Activated CD8-positive, alpha-beta T cell treated with anti-CD3 and anti-CD28 coated beads, Interleukin-2, amount 10 ng/mL, durations not matched to agents 7 days and 5 days (primary cell): ENCODE measurements around the gene SMYD3. TPM values are rescaled to one million over a fixed set of nuclear protein-coding genes. Genes with fewer than 3 reads are reported as not detected.
A peak's percentile ranks its signal among the peaks of the same experiment; 100 is the strongest.

Experiments used
- ATAC-seq: fragments of 150-1000 bp; cut with Tn5 transposase; one replicate; pipeline ENCODE4 v1.10.0; 2021; ENCODE audit warnings: moderate library complexity
- CTCF ChIA-PET: fragments of 350-600 bp; sonication (Branson Sonifier 250); formaldehyde crosslinking; loops from one replicate; lab custom pipeline; 2021; ENCODE audit warnings: antibody characterized with exemption; lab: Charles Lee
- POLR2A ChIA-PET: fragments of 350-600 bp; sonication (Branson Sonifier 250); formaldehyde crosslinking; loops from one replicate; lab custom pipeline; 2021; ENCODE audit warnings: antibody characterized with exemption; lab: Charles Lee
- DNase-seq: peaks from one replicate; pipeline ENCODE4 v3.0.0-alpha.2; 2020
- H3K27ac Mint-ChIP-seq: one replicate; pipeline ENCODE4 v1.8.0; 2021; ENCODE audit warnings: mild to moderate bottlenecking, mixed read lengths
- H3K27me3 Mint-ChIP-seq: one replicate; pipeline ENCODE4 v1.8.0; 2021; ENCODE audit warnings: low read depth, mixed read lengths
- H3K36me3 Mint-ChIP-seq: one replicate; pipeline ENCODE4 v1.8.0; 2021; ENCODE audit warnings: low read depth, mixed read lengths
- H3K4me1 Mint-ChIP-seq: one replicate; pipeline ENCODE4 v1.8.0; 2021; ENCODE audit warnings: low read depth, mixed read lengths
- H3K4me3 Mint-ChIP-seq: one replicate; pipeline ENCODE4 v1.8.0; 2021; ENCODE audit warnings: mild to moderate bottlenecking, mixed read lengths
- H3K9me3 Mint-ChIP-seq: one replicate; pipeline ENCODE4 v1.8.0; 2022; ENCODE audit warnings: mixed read lengths; ENCODE audit not compliant: insufficient read depth
- total RNA-seq, 2 experiments: library from RNA; stranded (reverse); gene quantifications; one replicate each; pipeline ENCODE4 v1.2.3, GENCODE V29; 2021

SMYD3 gene
- total RNA-seq, 2 experiments from 2014 or later = 22.7 to 23.2 TPM

GRCh38 chr1:246110343-246111219, 396.5 kb downstream of the SMYD3 start:
- no peak for DNase-seq
- Mint-ChIP-seq H3K4me3 (no peak overlapping the region), H3K9me3 (no peaks in the 10 kb centered on the region), H3K27me3 (no peaks in the 10 kb centered on the region), H3K4me1 (peaks cover 2% of the 10 kb centered on the region), H3K27ac (no peak overlapping the region), H3K36me3 (no peaks in the 10 kb centered on the region)
- ChIA-PET CTCF (no interaction called here), POLR2A (no interaction called here)
- ATAC-seq = no peak

GRCh38 chr1:246108278-246108925, 398.7 kb downstream of the SMYD3 start:
- Mint-ChIP-seq H3K4me1 (peaks cover 1% of the 10 kb centered on the region), H3K4me3 (no peak overlapping the region), H3K9me3 (no peaks in the 10 kb centered on the region), H3K36me3 (no peaks in the 10 kb centered on the region), H3K27ac (no peak overlapping the region), H3K27me3 (no peaks in the 10 kb centered on the region)
- ChIA-PET CTCF (no interaction called here), POLR2A (no interaction called here)
- DNase-seq (no peak), ATAC-seq (no peak)

DNA sequence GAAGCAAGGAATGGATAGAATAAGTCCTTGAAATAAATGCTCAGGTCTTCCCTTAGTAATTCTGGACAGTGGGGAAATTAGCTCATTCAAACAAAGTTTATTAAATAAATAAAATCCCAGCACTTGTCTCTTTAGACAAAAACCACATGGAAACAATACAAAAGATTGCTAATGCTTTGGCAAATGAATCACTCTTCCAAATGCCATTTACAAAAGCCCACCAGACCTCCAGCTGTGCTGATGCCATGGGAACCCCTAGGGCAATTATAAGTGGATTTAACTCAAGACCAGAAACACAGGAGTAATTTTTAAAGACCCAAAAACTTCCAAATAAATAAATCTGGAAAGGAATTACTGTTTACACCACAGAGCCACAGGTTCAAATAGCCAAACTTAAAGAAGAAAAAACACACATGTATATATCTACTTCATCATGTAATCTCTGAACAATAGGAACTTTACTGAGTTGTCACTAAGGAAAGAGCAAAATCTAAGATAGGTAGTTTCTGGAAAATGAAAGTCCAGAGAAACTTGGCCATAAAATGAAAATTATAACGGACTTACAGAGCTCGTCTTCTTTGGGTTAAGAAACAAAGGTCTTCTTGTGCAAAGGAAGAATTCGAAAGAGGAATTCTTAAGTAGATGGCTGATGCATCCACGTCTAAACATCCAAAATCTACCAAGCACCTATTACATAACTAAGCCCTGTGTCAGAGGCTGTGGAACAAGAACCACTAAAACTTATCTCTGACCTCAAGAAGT, 399.4 kb downstream of the SMYD3 start:
- H3K4me3 Mint-ChIP-seq = no peak overlapping the region
- no peak overlapping the region for H3K27ac Mint-ChIP-seq
- no peaks in the 10 kb centered on the region for H3K4me1 Mint-ChIP-seq
- H3K9me3 Mint-ChIP-seq = no peaks in the 10 kb centered on the region
- no peaks in the 10 kb centered on the region for H3K27me3 Mint-ChIP-seq
- CTCF ChIA-PET = no interaction called here
- POLR2A ChIA-PET = no interaction called here
- no peak for DNase-seq
- no peak for ATAC-seq
- H3K36me3 Mint-ChIP-seq = no peaks in the 10 kb centered on the region

DNA sequence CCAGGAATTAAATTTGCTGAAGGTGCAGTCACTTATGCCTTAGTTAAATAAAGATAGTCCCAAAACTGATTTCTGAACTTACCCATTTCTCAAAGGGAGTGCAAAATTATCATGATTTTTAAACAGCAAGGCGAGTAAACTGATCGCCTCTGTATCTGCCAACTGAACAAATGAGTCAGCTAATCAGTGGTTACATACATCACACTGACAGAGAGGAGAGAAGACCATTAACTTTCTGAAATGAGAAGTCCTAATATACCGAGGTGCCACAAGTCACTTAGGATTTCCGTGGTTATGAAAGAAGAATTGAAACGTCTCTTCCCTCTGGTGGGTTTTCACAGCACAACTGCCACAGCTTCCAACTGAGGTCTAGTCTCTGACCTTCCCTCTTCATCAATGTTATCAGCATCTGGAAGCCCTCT, 400.7 kb downstream of the SMYD3 start:
- Mint-ChIP-seq H3K27ac (no peak overlapping the region), H3K36me3 (no peaks in the 10 kb centered on the region), H3K4me1 (no peaks in the 10 kb centered on the region), H3K9me3 (no peaks in the 10 kb centered on the region), H3K27me3 (no peaks in the 10 kb centered on the region), H3K4me3 (no peak overlapping the region)
- ATAC-seq = no peak
- ChIA-PET CTCF (no interaction called here), POLR2A (no interaction called here)
- no peak for DNase-seq

DNA sequence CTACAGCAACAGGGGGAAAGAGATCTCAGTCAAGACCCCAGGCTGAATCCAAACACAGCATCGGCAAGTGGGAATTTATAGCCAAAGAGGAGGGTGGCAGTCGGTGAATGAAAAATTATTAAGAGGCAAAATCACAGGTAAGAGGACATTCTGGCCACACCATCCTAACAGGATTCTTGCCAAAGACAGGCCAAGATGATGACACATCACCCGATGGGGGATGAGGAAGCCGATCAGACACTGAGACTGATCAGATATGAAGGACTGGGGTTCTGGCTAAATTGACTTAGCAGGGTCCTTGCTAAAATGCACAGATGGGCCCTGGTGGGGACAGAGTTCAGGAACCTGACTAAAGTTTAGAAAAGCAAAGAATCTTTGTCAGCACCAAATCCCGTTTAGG, 402.2 kb downstream of the SMYD3 start:
- no peaks in the 10 kb centered on the region for H3K27me3 Mint-ChIP-seq
- H3K4me1 Mint-ChIP-seq = no peaks in the 10 kb centered on the region
- no peaks in the 10 kb centered on the region for H3K9me3 Mint-ChIP-seq
- ATAC-seq (no peak), DNase-seq (no peak)
- no peak overlapping the region for H3K27ac Mint-ChIP-seq
- ChIA-PET POLR2A (no interaction called here), CTCF (no interaction called here)
- H3K4me3 Mint-ChIP-seq = no peak overlapping the region
- no peaks in the 10 kb centered on the region for H3K36me3 Mint-ChIP-seq

DNA sequence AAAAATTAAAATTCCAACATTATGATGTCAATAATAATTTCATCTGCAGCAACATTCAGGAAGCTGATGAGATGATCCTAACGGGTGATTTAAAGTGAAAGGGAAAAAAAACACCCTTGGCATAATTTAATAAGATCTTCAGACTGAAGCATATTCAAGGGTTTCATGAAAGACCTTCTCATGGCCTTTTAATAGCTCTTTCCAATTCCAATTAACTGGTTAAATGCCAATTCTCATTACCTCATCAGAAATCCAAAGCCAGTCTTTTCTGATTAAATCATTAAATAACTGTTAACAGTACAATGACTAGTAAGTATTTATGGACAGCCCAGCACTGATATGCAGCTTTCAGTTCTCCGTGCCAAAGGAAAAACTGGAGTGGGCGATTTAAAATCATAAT, 407.5 kb downstream of the SMYD3 start:
- H3K4me1 Mint-ChIP-seq = no peaks in the 10 kb centered on the region
- no peaks in the 10 kb centered on the region for H3K27me3 Mint-ChIP-seq
- no peaks in the 10 kb centered on the region for H3K36me3 Mint-ChIP-seq
- no peak overlapping the region for H3K27ac Mint-ChIP-seq
- no peak overlapping the region for H3K4me3 Mint-ChIP-seq
- ATAC-seq (no peak), DNase-seq (no peak)
- ChIA-PET POLR2A (no interaction called here), CTCF (interaction anchor here (1.0 kb wide), 1 partner anchor 26 kb away, joined by 3 read pairs; no protein-coding TSS in a partner anchor)
- no peaks in the 10 kb centered on the region for H3K9me3 Mint-ChIP-seq

GRCh38 chr1:246096356-246096755, 410.7 kb downstream of the SMYD3 start:
- no peak for DNase-seq
- no peaks in the 10 kb centered on the region for H3K27me3 Mint-ChIP-seq
- H3K36me3 Mint-ChIP-seq = no peaks in the 10 kb centered on the region
- CTCF ChIA-PET = no interaction called here
- H3K27ac Mint-ChIP-seq = no peak overlapping the region
- POLR2A ChIA-PET = no interaction called here
- no peak for ATAC-seq
- peaks cover 4% of the 10 kb centered on the region for H3K9me3 Mint-ChIP-seq
- H3K4me3 Mint-ChIP-seq = no peak overlapping the region
- H3K4me1 Mint-ChIP-seq = peaks cover 8% of the 10 kb centered on the region

GRCh38 chr1:246095443-246095842, 411.6 kb downstream of the SMYD3 start:
- H3K4me3 Mint-ChIP-seq = no peak overlapping the region
- no peak for ATAC-seq
- peaks cover 8% of the 10 kb centered on the region for H3K4me1 Mint-ChIP-seq
- ChIA-PET CTCF (no interaction called here), POLR2A (no interaction called here)
- peaks cover 4% of the 10 kb centered on the region for H3K9me3 Mint-ChIP-seq
- DNase-seq = no peak
- H3K27me3 Mint-ChIP-seq = no peaks in the 10 kb centered on the region
- H3K36me3 Mint-ChIP-seq = no peaks in the 10 kb centered on the region
- H3K27ac Mint-ChIP-seq = no peak overlapping the region

DNA sequence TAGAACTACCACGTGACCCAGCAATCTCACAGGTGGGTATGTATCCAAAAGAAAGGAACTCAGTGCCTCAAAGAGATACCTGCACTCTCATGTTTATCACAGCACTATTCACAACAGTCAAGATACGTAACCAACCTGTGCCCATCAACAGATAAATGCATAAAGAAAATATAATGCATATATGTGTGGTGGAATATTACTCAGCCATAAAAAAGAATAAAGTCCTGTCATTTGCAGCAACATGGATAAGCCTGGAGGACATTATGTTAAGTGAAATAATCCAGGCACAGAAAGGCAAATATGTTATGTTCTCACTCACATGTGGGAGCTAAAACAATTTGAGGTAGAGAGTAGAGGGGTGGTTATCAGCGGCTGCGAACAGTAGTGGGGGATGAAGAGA, 413.8 kb downstream of the SMYD3 start:
- CTCF ChIA-PET = no interaction called here
- H3K27me3 Mint-ChIP-seq = no peaks in the 10 kb centered on the region
- H3K9me3 Mint-ChIP-seq = peaks cover 4% of the 10 kb centered on the region
- H3K4me3 Mint-ChIP-seq = no peak overlapping the region
- ATAC-seq = no peak
- no peaks in the 10 kb centered on the region for H3K36me3 Mint-ChIP-seq
- POLR2A ChIA-PET = no interaction called here
- DNase-seq = no peak
- peaks cover 8% of the 10 kb centered on the region for H3K4me1 Mint-ChIP-seq
- no peak overlapping the region for H3K27ac Mint-ChIP-seq

DNA sequence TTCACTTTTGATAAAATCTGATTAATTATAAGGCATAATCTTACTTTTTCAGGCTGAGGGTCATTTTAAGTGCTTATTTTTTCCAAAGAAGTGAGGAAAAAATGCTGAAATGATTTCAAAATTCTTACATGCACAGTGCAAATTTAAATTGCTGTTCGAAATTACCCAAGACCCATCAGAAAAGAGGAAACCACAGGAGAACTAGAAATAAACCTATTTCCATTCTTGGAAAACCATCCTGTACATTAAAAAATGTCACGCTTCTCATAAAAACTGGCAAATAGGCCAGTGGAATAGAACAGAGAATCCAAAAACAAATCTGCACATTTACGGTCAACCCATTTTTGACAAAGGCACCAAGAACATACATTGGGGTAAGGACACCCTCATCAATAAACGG, 414.9 kb downstream of the SMYD3 start:
- POLR2A ChIA-PET = no interaction called here
- H3K27ac Mint-ChIP-seq = no peak overlapping the region
- no peak for ATAC-seq
- no peaks in the 10 kb centered on the region for H3K36me3 Mint-ChIP-seq
- peaks cover 8% of the 10 kb centered on the region for H3K4me1 Mint-ChIP-seq
- no peaks in the 10 kb centered on the region for H3K27me3 Mint-ChIP-seq
- no peak overlapping the region for H3K4me3 Mint-ChIP-seq
- peaks cover 8% of the 10 kb centered on the region for H3K9me3 Mint-ChIP-seq
- CTCF ChIA-PET = no interaction called here
- no peak for DNase-seq

DNA sequence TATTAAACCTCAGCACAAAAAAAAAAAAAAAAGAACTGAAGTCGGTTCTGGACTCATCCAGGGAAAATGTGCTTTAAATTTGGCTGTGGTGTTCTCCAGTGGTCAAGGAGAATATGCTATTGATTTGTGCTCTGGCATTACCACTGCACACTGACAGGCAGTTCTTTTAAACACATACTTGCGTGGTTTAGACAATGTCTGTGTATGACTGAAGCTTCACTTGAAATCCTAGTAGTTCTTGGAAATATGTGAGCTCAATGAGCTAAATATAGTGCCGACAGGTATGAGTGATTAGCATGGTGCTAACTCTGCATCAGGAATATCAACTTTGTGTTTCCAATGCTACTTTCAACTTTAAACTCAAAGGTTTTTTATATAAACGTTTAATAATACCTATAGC, 415.6 kb downstream of the SMYD3 start:
- Mint-ChIP-seq H3K9me3 (peaks cover 8% of the 10 kb centered on the region), H3K27ac (no peak overlapping the region), H3K4me1 (peaks cover 8% of the 10 kb centered on the region), H3K27me3 (no peaks in the 10 kb centered on the region), H3K36me3 (no peaks in the 10 kb centered on the region), H3K4me3 (no peak overlapping the region)
- DNase-seq (no peak), ATAC-seq (peak; percentile 23)
- ChIA-PET CTCF (no interaction called here), POLR2A (no interaction called here)

DNA sequence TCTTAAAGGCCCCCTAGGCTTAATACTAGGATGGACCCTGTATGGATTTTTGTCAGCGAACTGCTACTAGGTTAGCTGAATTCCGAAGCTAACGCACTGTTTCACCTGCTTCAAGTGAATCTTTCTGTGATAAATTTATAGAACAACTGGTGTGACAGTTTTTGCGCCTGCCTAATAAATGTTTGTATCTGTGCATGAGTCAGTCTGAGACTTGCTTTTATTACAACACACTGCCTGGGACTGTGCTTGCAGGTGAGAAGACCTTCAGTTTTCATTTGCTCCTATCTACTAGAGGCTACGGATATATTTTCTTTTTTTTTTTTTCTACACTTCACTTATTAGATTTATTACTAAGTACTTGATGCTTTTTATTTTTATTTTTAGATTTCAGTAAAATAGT, 420.9 kb downstream of the SMYD3 start:
- DNase-seq (no peak), ATAC-seq (no peak)
- Mint-ChIP-seq H3K4me1 (no peaks in the 10 kb centered on the region), H3K4me3 (no peak overlapping the region), H3K36me3 (no peaks in the 10 kb centered on the region), H3K27me3 (no peaks in the 10 kb centered on the region), H3K9me3 (peaks cover 4% of the 10 kb centered on the region), H3K27ac (no peak overlapping the region)
- CTCF ChIA-PET = no interaction called here
- POLR2A ChIA-PET = no interaction called here
